HCT116 (cell line): Measurements from ENCODE around the gene GLIPR1. TPM values are rescaled to one million over a fixed set of nuclear protein-coding genes. Genes with fewer than 3 reads are reported as not detected.
A peak's percentile ranks its signal among the peaks of the same experiment; 100 is the strongest.

Experiments used
- ATAC-seq: fragments of 200-7000 bp; cut with Tn5 transposase; 2 replicates; pipeline ENCODE4 v1.9.1; 2020; ENCODE audit warnings: mild to moderate bottlenecking, moderate library complexity
- Bru-seq: library from RNA; stranded (reverse); fragments of 400-500 nt; gene quantifications from one replicate; lab custom pipeline; 2021; lab: Mats Ljungman, UMichigan
- BruChase-seq, 2 experiments: library from RNA; stranded (reverse); fragments of 400-500 nt; gene quantifications; one replicate each; lab custom pipeline; 2021; lab: Mats Ljungman, UMichigan
- BruUV-seq: library from RNA; stranded (reverse); fragments of 400-500 nt; replicated peaks from 2 replicates; lab custom pipeline; 2021; lab: Mats Ljungman, UMichigan
- CTCF ChIA-PET: fragments of 300-600 bp; sonication (Branson Sonifier 250); formaldehyde crosslinking; loops from one replicate; lab custom pipeline; 2021; ENCODE audit warnings: antibody characterized with exemption; lab: Charles Lee
- POLR2A ChIA-PET: fragments of 300-600, 350-600 bp; sonication (Branson Sonifier 250); formaldehyde crosslinking; loops from one replicate; lab custom pipeline; 2021; ENCODE audit warnings: antibody characterized with exemption; lab: Charles Lee
- RAD21 ChIA-PET, 2 experiments: fragments of 300-600 bp; sonication (Branson Sonifier 250); formaldehyde crosslinking; loops; one replicate each; lab custom pipeline; 2023; ENCODE audit warnings: low total read pairs in 2 of 2; ENCODE audit not compliant: uncharacterized antibody in 2 of 2, unreplicated experiment in 2 of 2, low non-redundant PET in 1 of 2; lab: Charles Lee
- DNase-seq: peaks from one replicate; pipeline ENCODE4 v3.0.0-alpha.2; 2010; ENCODE audit warnings: low read depth, low spot score
- H2AFZ ChIP-seq: fragments of 200-600 bp; shearing (Covaris generic), sonication (generic); 2 replicates; pipeline ENCODE4 v1.6.1; 2017; ENCODE audit warnings: low read depth, mixed run types, mixed read lengths, antibody characterized with exemption, low read length; ENCODE audit not compliant: poor library complexity, severe bottlenecking
- H3K27ac ChIP-seq: 2 replicates; pipeline ENCODE4 v1.5.1; 2012; ENCODE audit warnings: low read depth, low read length
- H3K27me3 ChIP-seq: fragments of 200-600 bp; sonication (generic); 2 replicates; pipeline ENCODE4 v1.6.1; 2016; ENCODE audit warnings: mixed run types, low read length, mixed read lengths; ENCODE audit not compliant: insufficient read depth
- H3K36me3 ChIP-seq, 2 experiments: fragments of 200-500 bp in 1 of 2; fragments of 200-600 bp in 1 of 2; sonication (Bioruptor generic) in 1 of 2; sonication (generic) in 1 of 2; 2 replicates each; pipeline versions ENCODE4 v1.5.1 to v1.6.1; 2014 to 2016; ENCODE audit warnings: low read length in 2 of 2, inconsistent platforms in 1 of 2, mixed read lengths in 1 of 2, mixed run types in 1 of 2; ENCODE audit not compliant: insufficient read depth in 2 of 2, control insufficient read depth in 1 of 2
- H3K4me1 ChIP-seq, 2 experiments: fragments of 200-600 bp in 1 of 2; sonication (generic) in 1 of 2; 2 replicates each; pipeline versions ENCODE4 v1.5.1 to v1.6.1; 2012 to 2017; ENCODE audit warnings: low read length in 2 of 2, inconsistent platforms in 1 of 2, mild to moderate bottlenecking in 1 of 2, mixed read lengths in 1 of 2, mixed run types in 1 of 2, moderate library complexity in 1 of 2; ENCODE audit not compliant: insufficient read depth in 2 of 2, control insufficient read depth in 1 of 2
- H3K4me2 ChIP-seq: fragments of 200-600 bp; sonication (generic); 2 replicates; pipeline ENCODE4 v1.6.1; 2017; ENCODE audit warnings: mixed run types, low read length, mixed read lengths
- H3K4me3 ChIP-seq, 2 experiments: fragments of 200-600 bp in 1 of 2; sonication (generic) in 1 of 2; replicated peaks in 1 of 2; 2 replicates each; pipeline ENCODE4 v1.5.1; 2011 to 2016; ENCODE audit warnings: low read length in 2 of 2, control low read depth in 1 of 2, low read depth in 1 of 2, mild to moderate bottlenecking in 1 of 2, mixed read lengths in 1 of 2, mixed run types in 1 of 2
- H3K79me2 ChIP-seq: fragments of 200-600 bp; sonication (generic); 2 replicates; pipeline ENCODE4 v1.6.1; 2017; ENCODE audit warnings: mild to moderate bottlenecking, mixed run types, low read length, moderate library complexity, mixed read lengths; ENCODE audit not compliant: insufficient read depth
- H3K9ac ChIP-seq: fragments of 200-600 bp; sonication (generic); 2 replicates; pipeline ENCODE4 v1.6.1; 2016; ENCODE audit warnings: low read length, mixed read lengths
- H3K9me2 ChIP-seq: fragments of 200-600 bp; sonication (generic), shearing (Covaris generic); 2 replicates; pipeline ENCODE4 v1.6.1; 2017; ENCODE audit warnings: mixed run types, mild to moderate bottlenecking, moderate library complexity; ENCODE audit not compliant: insufficient read depth
- H3K9me3 ChIP-seq, 2 experiments: fragments of 200-500 bp in 1 of 2; fragments of 200-600 bp in 1 of 2; sonication (Bioruptor generic) in 1 of 2; sonication (generic) in 1 of 2; 2 replicates each; pipeline ENCODE4 v1.6.1; 2014 to 2017; ENCODE audit warnings: low read length in 2 of 2, mixed read lengths in 2 of 2, inconsistent platforms in 1 of 2, low read depth in 1 of 2, mild to moderate bottlenecking in 1 of 2, mixed run types in 1 of 2, moderate library complexity in 1 of 2; ENCODE audit not compliant: control insufficient read depth in 1 of 2, insufficient read depth in 1 of 2
- H4K20me1 ChIP-seq: fragments of 200-600 bp; sonication (generic), shearing (Covaris generic); 2 replicates; pipeline ENCODE4 v1.6.1; 2017; ENCODE audit warnings: mixed run types, mild to moderate bottlenecking, moderate library complexity; ENCODE audit not compliant: insufficient read depth
- CEBPB ChIP-seq: IDR thresholded peaks from 2 replicates; pipeline ENCODE4 v1.6.1; 2012; ENCODE audit warnings: low read depth
- FOSL1 ChIP-seq: IDR thresholded peaks from 2 replicates; pipeline ENCODE4 v1.6.1; 2012; ENCODE audit warnings: low read depth
- SRF ChIP-seq: IDR thresholded peaks from 2 replicates; pipeline ENCODE4 v1.6.1; 2012; ENCODE audit warnings: low read depth
- intact Hi-C: fragments of 100-400 bp; cut with micrococcal nuclease; formaldehyde crosslinking; loops from 2 replicates; pipeline ENCODE4 v1.10.0; 2022
- long read RNA-seq: library from polyadenylated mRNA; unstranded; transcript quantifications from one replicate; pipeline ENCODE4 v2.0.0, GENCODE V29; 2021; ENCODE audit not compliant: unreplicated experiment
- polyA plus RNA-seq: library from polyadenylated mRNA; unstranded; fragments of >200 nt; gene quantifications from 2 replicates; pipeline ENCODE4 v1.2.1, GENCODE V29; 2012; ENCODE audit warnings: missing spikeins
- total RNA-seq: library from RNA; stranded (reverse); gene quantifications from one replicate; pipeline ENCODE4 v1.2.1, GENCODE V29; 2021; ENCODE audit not compliant: unreplicated experiment
- TF ChIP-seq, protein P1 (sequence below), 3 experiments: fragments of 200-600 bp in 1 of 3; sonication (generic) in 1 of 3; IDR thresholded peaks in 2 of 3; conservative IDR thresholded peaks in 1 of 3; 2 replicates each; pipeline ENCODE4 v1.5.1; 2012 to 2017; ENCODE audit warnings: low read depth in 2 of 3, low read length in 2 of 3, antibody characterized with exemption in 1 of 3, borderline replicate concordance in 1 of 3, control low read depth in 1 of 3, mild to moderate bottlenecking in 1 of 3, mixed read lengths in 1 of 3, mixed run types in 1 of 3, moderate library complexity in 1 of 3; ENCODE audit not compliant: insufficient read depth in 1 of 3
- TF ChIP-seq, protein P2 (sequence below): IDR thresholded peaks from 2 replicates; pipeline ENCODE4 v1.6.1; 2012; ENCODE audit warnings: low read depth

GLIPR1 gene
- total RNA-seq (0.39 TPM), Bru-seq, nascent RNA (percentile 36 among the genes with signal in this experiment), BruChase-seq, experiment 1, labeled RNA remaining after a 6-hour chase (percentile 22 among the genes with signal in this experiment), BruChase-seq, experiment 2, labeled RNA remaining after a 2-hour chase (percentile 17 among the genes with signal in this experiment)
- 0.88 and 0.92 TPM in 2 replicates for polyA plus RNA-seq
- long read RNA-seq, partial matches to known transcripts: 0 of 10 reads
- long read RNA-seq, other reads (novel, unspliced or antisense): 10 of 10 reads

DNA sequence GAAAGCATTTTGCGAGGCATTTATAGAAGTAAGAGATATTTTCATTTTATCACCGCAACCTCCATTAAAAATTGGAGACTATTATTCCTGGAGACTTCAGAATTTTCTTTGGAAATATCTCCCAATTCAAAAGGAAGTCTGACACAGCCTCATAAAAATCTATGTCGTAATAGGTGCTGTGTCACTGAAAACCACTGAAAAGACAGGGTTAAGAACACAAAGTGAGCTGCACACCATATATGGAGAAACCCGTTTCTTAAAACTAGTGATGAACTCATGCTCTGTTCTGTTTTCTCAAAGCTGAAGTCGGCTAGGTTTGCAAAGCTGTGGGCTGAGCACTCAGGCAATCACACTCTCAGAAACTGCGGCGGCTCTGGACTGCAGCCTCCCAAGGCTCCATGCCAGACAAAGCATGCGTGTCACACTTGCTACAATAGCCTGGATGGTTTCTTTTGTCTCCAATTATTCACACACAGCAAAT lies at the start of gene GLIPR1:
TSS of gene GLIPR1 (plus strand) at position 287 of the 481 bp plus-strand sequence. CDS start at position 413, 126 bp downstream.
- Histone ChIP-seq H4K20me1 (no peaks in the 10 kb centered on the region), H3K4me1 (peaks cover 6 to 16% of the 10 kb centered on the region in 2 experiments), H3K36me3 (no peaks in the 10 kb centered on the region), H3K79me2 (no peaks in the 10 kb centered on the region), H3K27me3 (no peaks in the 10 kb centered on the region), H3K9me2 (no peaks in the 10 kb centered on the region), H3K4me3 (no peak within 1 kb of the TSS), H2AFZ (no peak within 1 kb of the TSS), H3K27ac (no peak within 1 kb of the TSS), H3K9ac (no peak within 1 kb of the TSS), H3K4me2 (peak within 1 kb of the TSS; percentile 24; the same call in 1 of the 2 replicates), H3K9me3 (no peaks in the 10 kb centered on the region)
- RAD21 ChIA-PET: no interaction called here
- CTCF ChIA-PET: no interaction called here
- BruUV-seq: no TSS peak
- POLR2A ChIA-PET: no interaction called here
- ATAC-seq (0 out of 2 replicates have a peak, but pooled peaks have one; percentile 23), DNase-seq (no peak)
- intact Hi-C loops: no loop called here
- TF ChIP-seq, protein P1, sequence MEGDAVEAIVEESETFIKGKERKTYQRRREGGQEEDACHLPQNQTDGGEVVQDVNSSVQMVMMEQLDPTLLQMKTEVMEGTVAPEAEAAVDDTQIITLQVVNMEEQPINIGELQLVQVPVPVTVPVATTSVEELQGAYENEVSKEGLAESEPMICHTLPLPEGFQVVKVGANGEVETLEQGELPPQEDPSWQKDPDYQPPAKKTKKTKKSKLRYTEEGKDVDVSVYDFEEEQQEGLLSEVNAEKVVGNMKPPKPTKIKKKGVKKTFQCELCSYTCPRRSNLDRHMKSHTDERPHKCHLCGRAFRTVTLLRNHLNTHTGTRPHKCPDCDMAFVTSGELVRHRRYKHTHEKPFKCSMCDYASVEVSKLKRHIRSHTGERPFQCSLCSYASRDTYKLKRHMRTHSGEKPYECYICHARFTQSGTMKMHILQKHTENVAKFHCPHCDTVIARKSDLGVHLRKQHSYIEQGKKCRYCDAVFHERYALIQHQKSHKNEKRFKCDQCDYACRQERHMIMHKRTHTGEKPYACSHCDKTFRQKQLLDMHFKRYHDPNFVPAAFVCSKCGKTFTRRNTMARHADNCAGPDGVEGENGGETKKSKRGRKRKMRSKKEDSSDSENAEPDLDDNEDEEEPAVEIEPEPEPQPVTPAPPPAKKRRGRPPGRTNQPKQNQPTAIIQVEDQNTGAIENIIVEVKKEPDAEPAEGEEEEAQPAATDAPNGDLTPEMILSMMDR (IDR thresholded peaks at IDR 0.05 in 2 of 3, conservative IDR thresholded peaks at IDR 0.05 in 1 of 3; ENCODE audit: borderline replicate concordance in 1 of 3, insufficient read depth in 1 of 3, low read depth in 2 of 3, low read length in 2 of 3): no peak
- TF ChIP-seq FOSL1 (no peak), CEBPB (peak; percentile 75), SRF (peak; percentile 75)
- TF ChIP-seq, protein P2, sequence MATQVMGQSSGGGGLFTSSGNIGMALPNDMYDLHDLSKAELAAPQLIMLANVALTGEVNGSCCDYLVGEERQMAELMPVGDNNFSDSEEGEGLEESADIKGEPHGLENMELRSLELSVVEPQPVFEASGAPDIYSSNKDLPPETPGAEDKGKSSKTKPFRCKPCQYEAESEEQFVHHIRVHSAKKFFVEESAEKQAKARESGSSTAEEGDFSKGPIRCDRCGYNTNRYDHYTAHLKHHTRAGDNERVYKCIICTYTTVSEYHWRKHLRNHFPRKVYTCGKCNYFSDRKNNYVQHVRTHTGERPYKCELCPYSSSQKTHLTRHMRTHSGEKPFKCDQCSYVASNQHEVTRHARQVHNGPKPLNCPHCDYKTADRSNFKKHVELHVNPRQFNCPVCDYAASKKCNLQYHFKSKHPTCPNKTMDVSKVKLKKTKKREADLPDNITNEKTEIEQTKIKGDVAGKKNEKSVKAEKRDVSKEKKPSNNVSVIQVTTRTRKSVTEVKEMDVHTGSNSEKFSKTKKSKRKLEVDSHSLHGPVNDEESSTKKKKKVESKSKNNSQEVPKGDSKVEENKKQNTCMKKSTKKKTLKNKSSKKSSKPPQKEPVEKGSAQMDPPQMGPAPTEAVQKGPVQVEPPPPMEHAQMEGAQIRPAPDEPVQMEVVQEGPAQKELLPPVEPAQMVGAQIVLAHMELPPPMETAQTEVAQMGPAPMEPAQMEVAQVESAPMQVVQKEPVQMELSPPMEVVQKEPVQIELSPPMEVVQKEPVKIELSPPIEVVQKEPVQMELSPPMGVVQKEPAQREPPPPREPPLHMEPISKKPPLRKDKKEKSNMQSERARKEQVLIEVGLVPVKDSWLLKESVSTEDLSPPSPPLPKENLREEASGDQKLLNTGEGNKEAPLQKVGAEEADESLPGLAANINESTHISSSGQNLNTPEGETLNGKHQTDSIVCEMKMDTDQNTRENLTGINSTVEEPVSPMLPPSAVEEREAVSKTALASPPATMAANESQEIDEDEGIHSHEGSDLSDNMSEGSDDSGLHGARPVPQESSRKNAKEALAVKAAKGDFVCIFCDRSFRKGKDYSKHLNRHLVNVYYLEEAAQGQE: no peak
